HG03025 (cell line): ENCODE data around the gene COX6B1.
A peak's percentile ranks its signal among the peaks of the same experiment; 100 is the strongest.
"Not testable (repeated sequence)": the region's sequence is repeated elsewhere in the genome, so short reads cannot be mapped to it uniquely, and the experiment has no call there.

Experiments used
- ATAC-seq: cut with Tn5 transposase; IDR thresholded peaks from one replicate; pipeline ENCODE4 v1.9.1; 2021; ENCODE audit warnings: mild to moderate bottlenecking, moderate library complexity; ENCODE audit not compliant: unreplicated experiment, low FRiP score

The COX6B1 gene

DNA sequence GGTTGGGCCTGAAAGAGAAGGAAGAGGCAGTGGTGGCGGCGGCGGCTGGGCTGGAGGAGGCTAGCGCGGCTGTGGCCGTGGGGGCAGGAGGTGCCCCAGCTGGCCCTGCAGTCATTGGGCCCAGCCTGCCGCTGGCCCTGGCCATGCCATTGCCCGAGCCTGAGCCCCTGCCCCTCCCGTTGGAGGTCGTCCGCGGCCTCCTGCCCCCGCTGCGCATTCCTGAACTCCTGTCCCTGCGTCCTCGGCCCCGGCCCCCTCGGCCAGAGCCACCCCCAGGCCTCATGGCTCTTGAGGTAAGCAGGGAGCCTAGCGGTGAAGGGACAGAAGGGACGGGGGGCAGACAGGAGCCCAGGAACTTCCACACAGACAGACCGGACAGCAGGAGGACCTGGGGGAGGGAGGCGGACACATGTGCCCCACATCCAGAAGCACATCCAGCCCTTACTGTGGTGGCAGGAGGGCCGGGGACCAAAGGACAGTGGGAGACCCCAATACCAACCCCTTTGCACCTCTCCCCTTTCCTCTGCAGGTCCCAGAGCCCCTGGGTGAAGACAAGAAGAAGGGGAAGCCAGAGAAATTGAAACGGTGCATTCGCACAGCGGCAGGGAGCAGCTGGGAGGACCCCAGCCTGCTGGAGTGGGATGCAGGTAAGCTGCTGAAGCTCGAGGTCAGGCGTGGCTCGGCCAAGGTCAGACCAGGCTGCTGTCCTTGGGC is 14.2 kb upstream of the COX6B1 start:
- ATAC-seq, result no peak

DNA sequence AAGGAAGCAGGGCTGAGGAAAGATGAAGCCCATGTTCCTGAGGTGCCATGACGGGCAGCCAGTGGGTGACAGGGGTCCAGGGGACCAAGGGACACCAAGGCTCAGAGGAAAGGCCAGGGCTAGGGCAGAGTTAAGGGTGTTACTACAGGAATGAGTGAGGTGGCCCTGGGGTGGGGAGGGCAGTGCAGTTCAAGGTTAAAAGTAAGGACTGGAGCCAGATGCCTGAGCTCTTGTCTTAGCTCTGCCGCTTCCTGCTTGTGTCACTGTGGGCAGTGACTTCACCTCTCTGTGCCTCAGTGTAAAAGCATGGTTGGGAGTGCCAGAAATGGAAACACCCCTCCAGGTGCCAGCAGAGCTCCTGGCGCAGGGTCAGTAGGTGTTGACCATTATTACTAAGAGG is 11.5 kb upstream of the COX6B1 start:
- no peak for ATAC-seq

DNA sequence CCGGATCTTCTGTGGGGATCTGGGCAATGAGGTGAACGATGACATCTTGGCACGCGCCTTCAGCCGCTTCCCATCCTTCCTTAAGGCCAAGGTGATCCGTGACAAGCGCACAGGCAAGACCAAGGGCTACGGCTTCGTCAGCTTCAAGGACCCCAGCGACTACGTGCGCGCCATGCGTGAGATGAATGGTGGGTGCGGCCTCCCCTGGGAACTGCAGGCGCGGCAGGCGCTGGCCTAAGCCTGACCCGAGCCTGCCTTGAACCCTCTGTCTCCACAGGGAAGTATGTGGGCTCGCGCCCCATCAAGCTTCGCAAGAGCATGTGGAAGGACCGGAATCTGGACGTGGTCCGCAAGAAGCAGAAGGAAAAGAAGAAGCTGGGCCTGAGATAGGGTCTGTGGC is 11.0 kb upstream of the COX6B1 start:
- ATAC-seq, result no peak

DNA sequence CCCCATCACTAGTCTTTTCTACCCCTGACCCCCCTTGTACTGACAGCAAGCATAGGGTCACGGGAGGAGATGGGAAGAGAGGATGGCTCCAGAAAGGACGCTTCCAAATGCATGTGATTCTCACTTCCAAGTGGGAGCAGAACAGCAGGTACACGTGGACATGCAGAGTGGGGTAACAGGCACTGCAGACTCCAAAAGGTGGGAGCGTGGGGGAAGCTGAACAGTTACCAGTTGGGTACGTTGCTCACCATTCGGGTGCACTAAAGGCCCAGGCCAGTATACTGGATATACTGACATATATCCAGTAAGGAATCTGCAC is 8.8 kb upstream of the COX6B1 start:
- ATAC-seq, result no peak

DNA sequence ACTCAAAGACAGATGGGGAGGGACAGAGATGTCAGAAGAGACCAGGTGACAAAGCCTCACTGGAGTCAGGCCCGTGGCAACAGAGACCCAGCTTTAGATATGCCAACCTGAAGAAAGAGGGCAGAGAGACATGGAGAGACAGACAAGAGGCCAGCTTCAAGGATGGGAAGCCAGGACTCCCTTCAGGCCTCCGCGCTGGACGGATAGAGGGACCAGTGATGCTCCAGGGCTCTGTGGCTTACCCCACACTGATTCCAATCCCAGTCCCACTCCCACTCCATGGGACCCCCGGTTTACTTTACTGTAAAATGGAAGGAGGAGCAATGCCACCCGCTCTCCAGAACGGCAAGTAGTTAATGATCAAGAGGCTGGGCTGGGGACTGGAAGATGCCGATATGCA is 8.3 kb upstream of the COX6B1 start:
- ATAC-seq, result no peak

DNA sequence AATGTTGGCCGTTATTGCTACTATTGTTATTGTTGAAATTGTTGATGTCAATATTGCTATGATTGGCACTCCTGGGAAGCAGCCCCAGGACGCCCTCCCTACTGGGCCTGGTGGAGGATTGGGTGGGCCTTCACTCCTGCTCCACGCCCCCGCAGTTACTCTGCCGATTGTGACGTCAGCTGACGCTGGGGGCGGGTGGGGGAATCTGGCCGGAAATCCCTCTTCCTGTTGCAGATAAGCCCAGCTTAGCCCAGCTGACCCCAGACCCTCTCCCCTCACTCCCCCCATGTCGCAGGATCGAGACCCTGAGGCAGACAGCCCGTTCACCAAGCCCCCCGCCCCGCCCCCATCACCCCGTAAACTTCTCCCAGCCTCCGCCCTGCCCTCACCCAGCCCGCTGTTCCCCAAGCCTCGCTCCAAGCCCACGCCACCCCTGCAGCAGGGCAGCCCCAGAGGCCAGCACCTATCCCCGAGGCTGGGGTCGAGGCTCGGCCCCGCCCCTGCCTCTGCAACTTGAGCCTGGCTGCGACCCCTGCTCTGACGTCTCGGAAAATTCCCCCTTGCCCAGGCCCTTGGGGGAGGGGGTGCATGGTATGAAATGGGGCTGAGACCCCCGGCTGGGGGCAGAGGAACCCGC is 6.5 kb upstream of the COX6B1 start, which contains the start of gene ETV2:
Gene ETV2 (plus strand): TSS at position 231 of the 637 bp plus-strand sequence. CDS start 716 bp downstream, outside the sequence.
- ATAC-seq, result no peak

DNA sequence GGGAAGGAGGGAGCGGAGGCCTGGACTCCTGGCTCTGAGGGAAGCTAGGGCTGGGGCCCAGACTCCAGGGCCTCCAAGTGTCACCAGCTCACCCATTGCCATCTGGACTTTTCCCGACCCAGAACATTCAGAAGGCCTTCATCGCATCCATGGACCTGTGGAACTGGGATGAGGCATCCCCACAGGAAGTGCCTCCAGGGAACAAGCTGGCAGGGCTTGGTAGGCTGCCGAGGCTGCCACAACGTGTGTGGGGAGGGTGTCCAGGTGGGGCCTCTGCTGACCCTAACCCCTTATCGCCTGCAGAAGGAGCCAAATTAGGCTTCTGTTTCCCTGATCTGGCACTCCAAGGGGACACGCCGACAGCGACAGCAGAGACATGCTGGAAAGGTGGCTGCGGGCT is 5.8 kb upstream of the COX6B1 start:
- no peak for ATAC-seq

DNA sequence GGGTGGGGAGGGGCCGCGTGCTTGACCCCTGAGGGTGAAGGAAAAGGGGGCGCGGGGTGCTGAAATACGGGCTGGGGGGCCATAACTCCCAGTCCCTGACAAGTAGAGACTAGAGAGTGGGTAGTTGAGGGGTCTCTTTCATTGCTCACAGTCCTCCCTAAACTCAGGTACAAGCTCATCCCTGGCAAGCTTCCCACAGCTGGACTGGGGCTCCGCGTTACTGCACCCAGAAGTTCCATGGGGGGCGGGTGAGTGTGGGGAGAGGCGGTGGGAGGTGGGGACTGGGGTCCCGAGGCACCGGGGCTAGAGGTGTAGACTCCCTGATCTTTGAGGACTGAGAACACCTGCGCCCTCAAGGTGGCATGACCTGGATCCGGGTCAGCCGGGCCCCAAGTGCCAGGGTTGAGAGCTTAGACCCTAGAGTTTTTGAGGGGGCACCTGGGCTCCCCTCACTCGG is 5.3 kb upstream of the COX6B1 start:
- no peak for ATAC-seq

DNA sequence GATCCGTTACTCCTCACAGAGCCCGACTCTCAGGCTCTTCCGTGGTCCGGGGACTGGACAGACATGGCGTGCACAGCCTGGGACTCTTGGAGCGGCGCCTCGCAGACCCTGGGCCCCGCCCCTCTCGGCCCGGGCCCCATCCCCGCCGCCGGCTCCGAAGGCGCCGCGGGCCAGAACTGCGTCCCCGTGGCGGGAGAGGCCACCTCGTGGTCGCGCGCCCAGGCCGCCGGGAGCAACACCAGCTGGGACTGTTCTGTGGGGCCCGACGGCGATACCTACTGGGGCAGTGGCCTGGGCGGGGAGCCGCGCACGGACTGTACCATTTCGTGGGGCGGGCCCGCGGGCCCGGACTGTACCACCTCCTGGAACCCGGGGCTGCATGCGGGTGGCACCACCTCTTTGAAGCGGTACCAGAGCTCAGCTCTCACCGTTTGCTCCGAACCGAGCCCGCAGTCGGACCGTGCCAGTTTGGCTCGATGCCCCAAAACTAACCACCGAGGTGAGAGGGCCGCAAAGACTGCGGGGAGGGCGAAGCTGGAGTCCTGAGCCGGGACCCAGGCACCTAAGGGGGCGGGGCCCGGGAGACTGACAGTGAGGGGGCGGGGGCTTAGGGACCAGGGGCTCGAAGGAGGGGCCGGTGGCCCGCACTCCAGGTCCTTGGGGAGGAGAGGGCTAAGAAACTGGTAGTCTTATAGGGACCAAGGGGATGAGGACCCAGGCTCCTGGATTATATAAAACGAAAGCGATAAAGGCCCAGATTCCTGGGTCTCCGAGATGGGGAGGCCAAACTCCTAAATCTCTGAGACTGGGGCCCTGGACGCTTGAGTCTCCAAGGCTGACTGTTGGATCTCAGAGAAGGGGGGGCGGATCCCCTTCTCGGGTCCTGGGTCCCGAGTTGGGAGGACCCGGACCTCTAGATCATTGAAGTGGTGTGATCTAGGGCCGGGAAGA is 4.6 kb upstream of the COX6B1 start:
- no peak for ATAC-seq

DNA sequence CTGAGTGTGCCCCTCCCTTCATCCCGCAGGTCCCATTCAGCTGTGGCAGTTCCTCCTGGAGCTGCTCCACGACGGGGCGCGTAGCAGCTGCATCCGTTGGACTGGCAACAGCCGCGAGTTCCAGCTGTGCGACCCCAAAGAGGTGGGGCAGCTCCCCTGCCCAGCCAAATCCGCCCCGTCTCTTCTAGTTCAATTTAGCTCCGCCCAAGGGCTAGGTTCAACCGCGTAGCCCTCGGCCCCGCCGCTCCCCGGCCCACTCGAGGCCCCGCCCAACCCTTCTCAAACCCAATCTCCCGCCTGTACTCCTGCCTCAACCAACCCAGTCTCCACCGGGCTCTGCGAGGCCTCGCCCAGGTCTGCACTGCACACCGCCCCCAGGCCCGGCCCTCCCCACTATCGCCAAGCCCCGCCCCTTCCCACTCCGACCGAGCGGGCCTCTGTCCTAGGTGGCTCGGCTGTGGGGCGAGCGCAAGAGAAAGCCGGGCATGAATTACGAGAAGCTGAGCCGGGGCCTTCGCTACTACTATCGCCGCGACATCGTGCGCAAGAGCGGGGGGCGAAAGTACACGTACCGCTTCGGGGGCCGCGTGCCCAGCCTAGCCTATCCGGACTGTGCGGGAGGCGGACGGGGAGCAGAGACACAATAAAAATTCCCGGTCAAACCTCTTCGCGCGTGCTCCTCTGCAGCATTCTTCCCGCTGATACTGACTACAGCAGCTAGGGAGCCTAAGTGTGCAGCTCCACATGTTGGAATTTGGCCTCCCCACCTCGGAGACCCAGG is 3.7 kb upstream of the COX6B1 start:
- ATAC-seq, result peak; percentile 60

DNA sequence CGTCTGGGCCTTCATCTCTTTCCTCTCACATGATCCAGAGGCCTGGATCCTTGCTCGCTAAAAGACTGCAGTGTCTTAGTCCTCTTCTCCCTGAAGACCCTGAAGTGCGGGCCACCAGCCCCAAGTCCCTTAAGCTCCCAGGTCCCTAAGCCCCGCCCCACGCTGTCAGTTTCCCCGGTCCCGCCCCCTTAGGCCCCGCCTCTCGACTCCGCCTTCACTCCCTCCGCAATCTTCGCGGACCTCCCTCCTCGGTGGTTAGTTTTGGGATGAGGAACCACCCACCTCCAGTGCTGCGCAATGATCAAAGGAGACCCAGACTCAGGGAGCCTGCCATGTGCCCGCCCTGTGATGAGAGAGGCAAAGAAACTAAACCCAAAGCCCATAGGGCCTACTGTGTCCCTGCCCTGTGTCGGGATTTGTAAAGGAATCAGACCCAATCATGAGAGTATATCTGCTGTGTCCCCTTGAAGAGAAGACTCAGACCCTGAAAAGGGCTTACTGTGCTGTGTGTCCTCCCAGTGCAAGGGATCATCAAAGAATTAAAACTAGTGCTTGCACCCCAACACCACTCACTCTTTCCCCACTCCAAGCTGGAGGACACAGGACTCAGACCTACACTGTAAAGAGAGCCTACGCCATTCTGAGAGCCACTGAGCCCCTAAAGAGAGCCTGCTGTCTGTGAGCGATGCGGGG is 3.0 kb upstream of the COX6B1 start:
- ATAC-seq, result no peak

DNA sequence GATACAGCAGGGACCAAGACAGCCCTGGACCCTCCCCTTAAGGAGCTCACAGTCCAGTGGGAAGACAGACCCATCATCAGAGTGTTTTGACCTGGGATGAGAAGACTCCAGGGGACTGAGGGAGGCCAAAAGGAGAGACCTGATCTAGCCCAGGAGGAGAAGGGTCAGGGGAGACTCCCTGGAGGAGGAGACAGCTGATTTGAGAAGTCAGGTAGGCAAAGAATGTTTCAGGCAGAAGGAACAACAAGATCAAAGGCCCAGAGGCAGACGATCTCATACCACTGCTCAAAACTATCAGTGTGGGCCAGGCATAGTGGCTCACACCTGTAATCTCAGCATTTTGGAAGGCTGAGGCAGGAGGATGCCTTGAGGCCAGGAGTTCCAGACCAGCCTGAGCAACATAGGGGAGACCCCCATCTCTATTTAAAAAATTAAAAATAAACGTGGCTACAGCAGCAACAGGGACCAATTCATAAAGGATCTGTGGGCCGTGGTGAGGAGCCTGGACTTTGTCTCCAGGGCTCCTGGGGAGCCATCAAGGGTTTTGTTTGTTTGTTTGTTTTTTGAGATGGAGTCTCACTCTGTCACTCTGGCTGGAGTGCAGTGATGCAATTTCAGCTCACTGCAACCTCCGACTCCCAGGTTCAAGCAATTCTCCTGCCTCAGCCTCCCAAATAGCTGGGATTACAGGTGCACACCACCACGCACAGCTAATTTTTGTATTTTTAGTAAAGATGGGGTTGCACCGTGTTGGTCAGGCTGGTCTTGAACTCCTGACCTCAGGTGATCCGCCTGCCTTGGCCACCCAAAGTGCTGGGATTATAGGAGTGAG is 2.2 kb upstream of the COX6B1 start:
- no peak for ATAC-seq

DNA sequence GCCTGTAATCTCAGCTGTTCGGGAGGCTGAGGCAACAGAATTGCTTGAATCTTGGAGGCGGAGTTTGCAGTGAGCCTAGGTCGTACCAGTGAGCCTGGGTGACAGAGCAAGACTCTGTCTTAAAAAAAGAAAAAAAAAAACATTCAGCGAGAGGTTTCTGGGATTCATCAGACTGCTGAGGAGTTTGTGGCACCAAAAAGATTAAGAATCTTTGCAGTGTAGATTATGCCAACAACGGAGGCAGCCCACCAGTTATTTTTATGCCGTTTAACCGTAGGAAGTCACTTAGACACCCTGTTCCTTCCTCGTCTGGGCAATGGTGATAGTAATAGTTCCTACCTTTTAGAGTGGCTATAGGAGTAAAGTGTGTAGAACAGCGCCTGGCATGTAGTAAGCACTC is 2.5 kb downstream of the COX6B1 start:
- ATAC-seq, result no peak

DNA sequence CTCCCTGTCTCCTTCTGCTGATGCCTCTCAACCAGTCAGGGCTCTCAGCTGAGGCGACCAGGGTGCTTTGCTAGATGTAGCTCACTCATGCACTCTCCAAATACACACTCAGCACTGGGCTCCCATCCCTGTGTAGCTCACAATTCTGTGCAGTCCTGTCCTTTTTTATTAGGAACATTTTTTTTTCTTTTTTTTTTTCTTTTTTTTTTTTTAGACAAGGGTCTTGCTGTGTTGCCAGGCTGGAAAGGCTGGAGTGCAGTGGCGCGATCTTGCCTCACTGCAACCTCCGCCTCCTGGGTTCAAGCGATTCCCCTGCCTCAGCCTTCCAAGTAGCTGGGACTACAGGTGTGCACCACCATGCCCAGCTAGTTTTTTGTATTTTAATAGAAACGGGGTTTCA is 6.7 kb downstream of the COX6B1 start:
- not testable (repeated sequence) for ATAC-seq

DNA sequence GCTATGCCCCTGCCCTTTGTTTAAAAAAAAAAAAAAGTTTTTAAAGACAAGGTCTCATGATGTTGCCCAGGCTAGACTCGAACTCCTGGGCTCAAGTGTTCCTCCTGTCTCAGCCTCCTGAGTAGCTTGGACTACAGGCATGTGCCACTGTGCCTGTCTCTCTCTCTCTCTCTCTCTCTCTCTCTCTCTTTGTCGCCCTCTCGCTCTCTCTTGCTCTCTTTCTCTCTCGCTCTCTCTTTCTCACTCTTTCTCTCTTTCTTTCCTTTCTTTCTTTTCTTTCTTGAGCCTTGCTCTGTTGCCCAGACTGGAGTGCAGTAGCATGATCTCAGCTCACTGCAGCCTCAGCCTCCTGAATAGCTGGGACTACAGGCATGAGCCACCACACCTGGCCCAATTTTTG is 7.5 kb downstream of the COX6B1 start:
- no peak for ATAC-seq

DNA sequence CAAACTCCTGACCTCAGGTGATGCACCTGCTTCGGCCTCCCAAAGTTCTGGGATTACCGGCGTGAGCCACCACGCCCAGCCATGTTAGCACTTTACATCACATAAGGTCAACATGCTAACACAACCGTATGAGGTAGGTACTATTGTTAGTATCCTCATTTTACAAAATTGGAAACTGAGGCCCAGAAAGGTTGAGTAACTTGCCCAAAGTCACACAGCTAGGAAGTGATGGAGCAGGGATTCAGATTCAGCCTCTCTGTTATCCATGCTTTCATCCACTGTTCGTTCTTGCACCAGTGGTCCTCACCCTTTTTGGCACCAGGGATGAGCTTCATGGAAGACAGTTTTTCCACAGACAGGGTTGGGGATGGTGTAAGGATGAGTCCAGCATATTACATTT is 8.6 kb downstream of the COX6B1 start:
- ATAC-seq, result no peak

DNA sequence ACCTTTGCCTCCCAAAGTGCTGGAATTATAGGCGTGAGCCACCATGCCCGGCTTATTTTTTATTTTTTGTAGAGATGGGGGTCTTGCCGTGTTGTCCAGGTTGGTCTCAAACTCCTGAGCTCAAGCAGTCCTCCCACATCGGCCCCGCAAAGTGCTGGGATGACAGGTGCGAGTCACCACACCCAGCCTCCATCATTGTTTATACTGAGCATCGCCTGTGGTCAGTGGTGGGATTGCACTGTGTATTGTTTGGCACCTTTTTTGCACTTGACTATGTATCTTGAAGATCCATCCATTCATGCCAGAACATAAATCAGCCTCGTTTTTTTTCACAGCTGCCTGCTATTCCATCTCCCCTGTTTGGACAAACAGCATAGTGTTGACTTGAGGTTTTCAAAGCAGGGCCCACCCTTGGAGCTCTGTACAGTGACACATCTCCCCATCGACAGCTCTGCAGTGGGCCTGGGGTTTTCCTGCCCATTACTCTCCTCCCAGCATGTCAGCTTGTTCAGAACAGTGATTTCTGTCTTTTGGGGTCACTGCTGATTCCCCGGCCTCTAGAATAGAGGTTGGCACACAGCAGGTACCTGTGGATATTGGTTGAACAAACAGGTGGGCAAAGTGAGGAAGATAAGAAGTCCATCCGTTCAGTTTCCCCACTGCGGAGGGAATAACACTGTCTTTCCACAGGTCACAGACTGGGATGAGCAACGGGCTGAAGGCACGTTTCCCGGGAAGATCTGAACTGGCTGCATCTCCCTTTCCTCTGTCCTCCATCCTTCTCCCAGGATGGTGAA is 10.0 kb downstream of the COX6B1 start:
- no peak for ATAC-seq

DNA sequence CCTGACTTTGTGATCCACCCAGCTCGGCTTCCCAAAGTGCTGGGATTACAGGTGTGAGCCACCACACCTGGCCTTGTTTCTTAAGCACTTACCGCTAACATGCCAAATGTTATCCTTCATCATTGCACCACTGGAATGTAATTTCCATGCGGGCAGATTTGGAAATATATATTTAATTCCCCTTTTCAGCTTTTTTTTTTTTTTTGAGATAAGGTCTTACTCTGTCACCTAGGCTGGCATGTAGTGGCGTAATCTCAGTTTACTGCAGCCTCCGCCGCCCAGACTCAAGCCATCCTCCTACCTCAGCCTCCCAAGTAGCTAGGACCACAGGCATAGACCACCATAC is 13.8 kb downstream of the COX6B1 start:
- ATAC-seq, result no peak
